GM18502 (cell line): ENCODE results near the gene METTL1.
"Not testable (repeated sequence)": the region's sequence is repeated elsewhere in the genome, so short reads cannot be mapped to it uniquely, and the experiment has no call there.

Experiments used
- ATAC-seq: cut with Tn5 transposase; IDR thresholded peaks from one replicate; pipeline ENCODE4 v1.9.1; 2021; ENCODE audit warnings: mild to moderate bottlenecking; ENCODE audit not compliant: unreplicated experiment, poor library complexity

METTL1 gene

DNA sequence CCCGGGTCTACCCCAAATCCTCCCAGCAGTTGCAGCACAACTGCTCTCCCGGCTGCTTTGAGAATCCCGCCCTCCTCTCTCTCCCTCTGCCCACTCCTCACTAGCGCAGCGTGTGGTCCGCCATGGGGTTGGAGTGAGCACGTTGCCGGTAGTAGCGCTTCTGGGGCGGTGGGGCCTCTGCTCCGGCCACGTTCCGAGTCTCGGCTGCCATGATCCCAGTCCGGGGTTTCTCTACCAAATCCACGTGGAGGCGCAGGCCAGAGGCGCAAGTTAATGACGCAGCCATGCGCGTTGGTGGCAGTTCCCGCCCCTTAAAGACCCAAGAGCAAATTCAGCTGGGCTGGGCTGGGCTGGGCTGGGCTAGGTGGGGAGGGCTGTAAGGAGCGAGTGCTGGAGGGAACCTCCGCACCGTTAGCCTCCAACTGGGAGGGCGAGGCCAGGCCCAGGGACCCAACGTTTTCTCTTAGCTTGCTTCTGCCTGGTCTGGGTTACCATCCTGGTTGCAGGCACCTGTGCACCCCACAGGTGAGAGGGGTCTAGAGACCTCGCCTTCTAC is at the start of gene METTL1:
METTL1 (minus strand) TSS at position 233 of the 556 bp plus-strand sequence; CDS start at position 211, 22 bp downstream.
- peak; percentile 89 for ATAC-seq

DNA sequence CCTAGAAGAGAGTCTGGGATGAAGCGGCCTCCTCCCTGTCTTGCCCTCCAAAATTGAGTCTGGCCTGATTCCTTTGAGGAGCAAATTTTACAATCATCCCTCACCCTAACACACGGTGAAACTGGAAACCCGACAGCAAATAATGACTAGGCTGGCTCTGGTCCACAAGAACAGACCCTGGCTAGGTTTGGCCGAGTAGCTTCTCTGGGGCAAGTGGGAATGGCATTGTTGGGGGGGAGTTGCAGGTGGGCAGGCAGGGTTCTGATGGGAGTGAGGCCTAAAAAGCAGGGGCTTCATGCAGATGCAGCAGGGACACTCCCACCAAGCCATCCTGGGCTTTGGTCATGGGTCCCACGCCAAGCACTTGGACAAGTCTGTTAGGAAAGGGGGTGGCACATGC is 49.1 kb upstream of the METTL1 start:
- ATAC-seq = not testable (repeated sequence)

DNA sequence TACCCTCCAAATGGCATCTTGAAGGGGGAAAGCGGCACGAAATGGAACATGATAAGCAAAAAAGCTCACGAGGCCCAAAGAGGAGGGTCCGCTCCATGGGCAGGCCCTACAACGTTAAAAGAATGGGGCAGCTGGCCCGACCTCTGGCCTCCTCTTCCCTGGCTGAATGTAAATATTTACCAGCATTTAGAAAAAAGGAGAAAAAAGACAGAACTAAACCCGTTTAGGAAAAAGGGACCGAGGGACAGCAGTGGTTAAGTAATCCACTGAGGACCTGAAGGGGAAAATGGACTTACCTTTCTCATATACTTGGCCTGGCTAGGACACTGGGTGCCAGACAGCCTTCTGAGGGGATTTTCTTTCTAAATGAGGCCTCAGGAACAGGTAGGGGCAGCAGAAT is 48.2 kb upstream of the METTL1 start:
- ATAC-seq = not testable (repeated sequence)

DNA sequence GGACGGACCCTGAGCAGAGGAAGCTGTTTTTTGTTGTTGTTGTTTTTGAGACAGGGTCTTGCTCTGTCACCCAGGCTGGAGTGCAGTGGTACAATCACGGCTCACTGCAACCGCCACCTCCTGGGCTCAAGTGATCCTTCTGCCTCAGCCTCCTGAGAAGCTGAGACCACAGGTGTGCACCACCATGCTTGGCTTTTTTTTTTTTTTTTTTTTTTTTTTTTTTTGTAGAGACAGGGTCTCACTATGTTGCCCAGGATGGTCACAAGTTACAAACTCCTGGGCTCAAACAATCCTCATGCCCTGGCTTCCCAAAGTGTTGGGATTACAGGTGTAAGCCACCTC is 46.1 kb upstream of the METTL1 start:
- not testable (repeated sequence) for ATAC-seq

DNA sequence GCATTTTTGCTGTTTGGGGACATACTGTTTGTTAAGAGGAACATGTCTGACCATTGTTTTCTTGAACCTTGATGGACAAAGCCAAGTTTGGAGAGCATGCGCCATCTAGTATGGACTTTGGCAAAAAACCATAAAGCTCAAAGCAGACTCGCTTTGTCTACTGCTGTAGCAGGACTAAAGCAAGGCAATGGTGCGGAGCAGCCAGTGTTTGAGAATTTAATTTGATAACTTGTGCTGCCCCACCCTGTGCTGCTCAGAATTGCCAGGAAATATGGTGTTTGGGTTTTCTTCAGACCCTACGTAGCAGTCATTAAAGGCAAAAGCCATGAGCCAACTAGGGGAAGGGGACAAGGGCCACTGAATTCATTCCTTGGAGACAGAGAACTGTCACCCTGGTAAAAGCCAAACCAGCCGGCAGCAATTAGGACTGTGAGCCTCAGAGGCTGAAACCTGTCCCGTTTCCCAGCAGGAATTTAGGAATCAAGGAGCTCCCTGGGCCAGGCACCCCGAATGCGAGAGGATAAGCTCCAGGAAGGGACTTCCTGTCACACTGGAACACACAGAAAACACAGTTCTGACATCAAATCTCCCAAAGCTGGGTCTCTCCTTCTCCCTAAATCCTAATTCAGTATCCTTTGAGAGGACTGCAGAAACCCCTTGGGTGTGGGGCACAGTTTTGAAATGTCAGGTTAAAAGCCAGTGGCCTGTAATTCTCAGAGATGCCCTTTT is 45.5 kb upstream of the METTL1 start:
- ATAC-seq = no peak

DNA sequence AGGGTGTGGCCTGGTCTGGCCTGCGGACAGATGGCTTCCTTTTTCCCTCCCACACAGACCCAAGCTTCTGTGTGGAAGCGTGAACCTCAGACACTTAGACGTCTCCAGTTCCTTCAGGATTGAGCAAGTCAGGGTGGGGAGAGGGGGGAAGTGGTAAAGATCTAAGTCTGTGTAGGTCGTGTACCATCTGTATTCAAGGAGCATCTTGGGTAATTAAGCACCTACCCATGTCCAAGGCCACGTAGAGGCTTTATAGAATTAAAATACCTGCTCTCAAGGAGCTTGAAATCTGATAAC is 44.9 kb upstream of the METTL1 start:
- ATAC-seq = no peak

DNA sequence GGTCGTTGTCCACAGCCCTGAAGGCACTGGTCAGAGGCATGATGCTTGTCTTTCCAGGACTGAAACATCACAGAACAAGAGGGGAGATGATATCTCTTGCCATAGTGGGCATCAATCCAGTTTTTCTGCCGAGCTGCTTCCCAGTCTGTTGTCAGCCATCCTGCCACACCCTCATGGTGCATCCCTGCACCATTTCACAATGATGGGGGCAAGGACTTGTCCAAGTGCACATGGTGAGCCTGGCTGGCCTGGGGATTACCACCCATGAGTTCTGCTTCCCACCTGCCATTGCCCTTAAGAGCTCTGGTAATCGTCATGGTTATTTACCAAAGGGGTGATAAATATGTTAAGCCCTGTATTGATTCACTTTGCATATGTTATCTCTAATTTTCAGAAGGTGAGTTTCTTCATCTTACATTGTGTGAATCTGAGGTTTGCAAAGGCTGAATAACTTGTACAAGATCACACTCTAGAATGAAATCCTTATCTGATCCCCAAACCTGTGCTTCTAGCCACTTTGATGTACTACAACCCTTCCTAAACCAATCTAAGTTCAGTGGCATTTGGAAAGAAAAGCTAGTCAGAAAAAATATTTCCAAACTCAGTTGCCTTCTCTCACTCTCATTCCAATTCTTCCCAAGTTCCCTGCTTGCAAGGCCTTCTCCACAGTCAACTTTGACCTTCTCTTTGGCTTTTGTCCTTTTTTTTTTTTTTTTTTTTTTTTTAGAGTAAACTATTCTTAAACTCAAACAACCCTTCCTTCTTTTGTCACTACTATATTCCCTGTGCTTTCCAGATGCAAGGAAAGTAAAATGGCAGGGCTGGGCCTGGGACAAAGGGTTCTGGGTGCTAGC is 44.3 kb upstream of the METTL1 start:
- no peak for ATAC-seq

DNA sequence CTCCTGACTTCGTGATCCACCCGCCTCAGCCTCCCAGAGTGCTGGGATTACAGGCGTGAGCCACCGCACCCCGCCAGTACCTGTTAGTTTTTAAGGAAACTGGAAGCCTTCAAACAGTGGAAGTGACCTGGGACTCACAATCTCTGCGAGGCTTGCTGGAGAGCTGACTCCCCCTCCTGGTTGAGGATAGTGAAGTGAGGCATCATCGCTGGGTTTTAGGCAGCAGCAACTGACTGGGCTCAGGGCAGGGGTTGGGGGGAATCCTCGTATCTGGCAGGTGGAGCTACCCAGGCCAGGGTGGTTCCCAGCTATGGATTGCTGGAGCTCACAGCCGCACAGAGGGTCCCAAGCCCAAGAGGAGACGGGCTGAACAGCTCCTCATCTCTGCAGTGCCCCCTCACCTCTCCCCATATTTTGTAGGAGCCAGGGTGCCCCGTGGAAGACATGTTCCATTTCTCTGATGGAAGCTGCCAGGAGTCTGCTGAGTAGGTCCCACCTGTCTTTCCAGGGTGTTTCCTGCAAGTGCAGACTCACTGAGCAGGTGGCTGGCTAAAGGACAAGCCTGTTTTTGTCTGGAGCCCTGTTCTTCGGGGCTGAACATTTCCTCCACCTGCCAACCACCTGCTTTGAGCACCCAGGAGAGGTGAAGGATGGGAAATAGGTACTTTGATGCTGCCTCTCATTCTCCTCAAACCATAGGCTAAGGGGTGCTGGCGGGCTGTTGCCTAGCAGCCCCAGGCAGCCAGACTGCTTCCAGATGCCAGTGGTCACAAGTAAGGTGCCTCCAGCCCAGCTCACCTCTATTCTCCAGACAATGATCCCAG is 43.5 kb upstream of the METTL1 start:
- ATAC-seq = no peak

DNA sequence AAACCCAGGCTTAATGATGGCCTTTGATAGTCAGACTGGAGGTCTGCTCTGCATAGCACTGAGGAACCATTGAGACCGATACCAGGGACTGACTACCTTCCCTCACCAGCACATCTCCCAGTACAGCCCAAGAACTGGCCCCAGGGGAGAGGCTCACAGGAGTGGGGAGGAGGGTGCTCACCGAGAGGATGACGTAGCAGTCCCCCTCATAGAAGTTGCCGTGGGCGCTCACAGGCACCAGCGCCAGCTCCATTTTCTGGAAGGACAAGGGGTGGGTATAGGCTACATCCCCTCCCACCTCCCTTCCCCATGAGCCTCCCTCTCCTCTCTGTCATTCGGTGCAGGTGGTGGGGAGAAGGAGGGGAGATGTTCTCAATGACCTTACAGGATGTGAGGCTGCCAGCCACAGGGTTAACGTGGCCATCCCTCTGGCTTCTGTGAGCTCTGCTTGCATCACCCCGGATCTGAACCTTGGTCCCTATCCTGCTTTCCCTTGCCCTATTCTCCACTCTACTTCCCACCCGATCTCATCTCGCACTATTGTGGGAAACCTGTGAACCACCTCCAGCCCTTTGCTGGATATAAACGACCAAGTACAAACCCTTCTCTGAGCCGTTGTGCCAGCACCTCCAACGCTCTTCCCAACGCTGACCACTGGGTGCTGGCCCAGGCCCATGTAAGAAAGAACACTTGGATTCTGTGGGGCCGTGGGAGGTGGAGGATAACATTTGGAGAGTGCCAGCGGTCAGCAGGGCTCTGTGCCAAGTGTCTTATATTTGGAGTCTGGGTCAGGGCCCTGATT is 42.3 kb upstream of the METTL1 start:
- ATAC-seq = no peak

DNA sequence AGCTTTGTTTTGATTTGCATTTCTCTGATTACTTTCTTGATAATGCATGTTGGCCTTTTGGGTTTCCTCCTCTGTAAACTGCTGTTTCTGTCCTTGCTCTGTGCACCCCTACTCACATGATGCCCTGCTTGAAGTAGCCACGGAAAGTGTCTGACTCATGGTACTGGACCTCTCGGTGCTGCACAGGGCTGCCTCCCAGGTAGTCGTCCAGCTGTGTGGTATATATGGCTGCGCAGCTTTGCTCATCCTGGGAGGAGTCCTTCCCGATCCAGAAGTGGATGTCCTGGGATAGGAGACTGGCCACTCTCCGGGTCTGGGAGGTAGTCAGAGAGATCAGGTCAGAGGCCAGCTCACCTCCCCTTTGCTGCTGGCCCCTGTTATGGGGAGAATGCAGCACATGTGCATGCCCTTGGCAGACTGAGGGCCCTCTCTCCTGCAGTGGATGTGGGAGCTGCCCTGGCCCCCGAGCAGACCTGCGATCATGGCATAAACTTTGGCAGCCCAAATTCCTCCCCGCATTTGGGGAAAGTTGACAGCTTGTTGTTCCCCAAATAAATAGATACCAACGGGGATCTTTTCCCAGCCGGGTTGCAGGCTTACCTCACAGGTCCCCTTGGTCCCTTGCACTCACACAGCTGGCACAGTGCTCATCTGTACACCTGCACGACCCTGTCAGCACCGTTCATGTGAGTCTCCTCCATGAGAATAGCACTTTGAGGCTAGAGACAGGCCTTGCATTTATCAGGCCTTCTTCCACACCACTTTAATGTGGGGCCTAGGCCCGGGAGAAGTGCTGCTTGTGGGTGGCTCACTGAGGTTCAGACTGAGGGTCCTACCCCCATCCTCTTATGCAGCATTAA is 41.4 kb upstream of the METTL1 start:
- no peak for ATAC-seq

DNA sequence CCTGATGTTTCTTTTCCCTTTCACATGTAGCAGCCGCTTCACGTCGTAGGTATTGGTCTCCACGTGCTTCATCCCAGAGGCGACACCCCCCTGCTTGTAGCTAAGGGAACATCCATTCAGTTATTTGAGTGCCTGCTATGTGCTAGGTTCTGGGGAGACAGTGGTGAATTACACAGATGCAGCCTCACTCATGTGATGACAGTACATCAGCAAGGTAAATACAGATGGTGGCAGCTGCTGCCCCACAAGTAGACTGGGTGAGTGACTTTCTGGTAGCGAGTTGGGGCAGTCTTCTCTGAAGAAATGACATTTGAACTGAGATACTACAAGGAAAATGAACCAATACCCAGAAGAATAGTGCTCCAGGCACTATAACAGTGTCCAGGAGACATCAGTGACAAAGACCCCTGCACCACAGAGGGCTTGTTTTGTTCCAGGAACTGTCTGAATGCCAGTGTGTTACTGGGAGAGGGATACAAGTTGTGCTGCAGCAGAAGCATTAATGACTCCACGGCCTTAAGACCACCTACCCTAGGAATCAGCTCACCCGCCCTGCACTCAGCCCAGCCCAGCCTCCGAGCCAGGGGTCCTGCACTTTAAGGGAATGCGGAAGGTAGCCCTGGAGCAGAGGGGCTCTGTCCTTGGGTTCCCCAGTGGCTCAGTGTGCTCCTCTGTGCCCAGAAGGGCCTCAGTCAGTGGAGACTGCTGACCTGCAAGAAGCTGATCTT is 39.3 kb upstream of the METTL1 start:
- ATAC-seq = no peak

DNA sequence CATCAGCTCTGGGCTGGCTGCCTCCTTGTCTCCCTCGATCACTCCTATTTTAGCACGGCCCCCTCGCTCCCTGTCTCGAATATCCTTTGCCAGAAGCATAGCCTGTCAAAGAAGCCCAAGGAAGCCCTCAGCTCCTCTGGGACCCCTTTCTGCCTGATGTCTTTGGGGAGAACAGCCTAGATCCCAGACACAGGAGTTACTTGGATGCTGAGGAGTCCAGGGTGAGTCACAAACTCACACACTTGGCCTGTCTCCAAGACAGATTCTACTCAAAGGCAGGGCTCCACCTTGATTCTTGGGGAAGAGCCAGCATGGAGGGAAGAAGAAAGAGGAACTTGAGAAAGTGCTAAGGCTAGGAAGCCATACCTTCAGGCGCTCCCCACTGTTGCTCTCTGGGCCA is 38.5 kb upstream of the METTL1 start:
- no peak for ATAC-seq

DNA sequence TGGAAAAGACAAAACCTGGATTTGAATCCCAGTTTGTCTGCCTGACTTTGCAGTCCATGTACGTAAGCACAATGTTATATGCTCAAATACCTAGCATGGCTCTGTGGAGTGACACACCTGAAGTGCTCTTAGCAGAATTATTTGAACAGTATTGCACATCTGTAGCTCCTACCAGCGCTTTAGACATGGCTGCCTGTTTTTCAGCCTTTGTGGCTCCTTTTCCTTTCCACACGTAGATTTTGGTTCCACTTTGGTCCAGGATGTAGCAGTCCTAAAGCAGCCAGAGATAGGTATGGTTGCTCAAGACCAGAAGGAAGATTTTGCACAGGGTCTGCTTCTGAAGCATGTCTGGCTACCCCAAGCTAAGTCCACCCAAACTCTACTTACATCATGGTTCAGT is 37.5 kb upstream of the METTL1 start:
- no peak for ATAC-seq

DNA sequence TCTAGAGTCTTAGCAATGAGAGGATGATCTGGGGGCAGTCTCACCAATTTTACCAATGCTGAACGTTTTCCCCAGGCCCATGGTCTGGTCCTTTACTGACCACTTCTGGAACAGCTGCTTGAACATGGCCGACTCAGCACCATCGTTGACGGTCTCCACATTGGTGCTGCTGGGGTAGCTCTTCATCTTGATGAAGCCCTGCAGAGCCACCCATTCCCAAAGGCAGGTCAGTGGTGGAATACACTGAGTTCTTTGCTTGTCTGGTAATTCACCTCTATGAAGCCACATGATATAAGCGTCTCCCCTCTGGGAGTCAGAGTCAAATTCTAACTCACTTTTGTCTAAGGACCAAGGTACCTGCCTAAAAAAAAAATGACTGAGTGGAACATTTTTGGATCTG is 36.4 kb upstream of the METTL1 start:
- ATAC-seq = no peak

DNA sequence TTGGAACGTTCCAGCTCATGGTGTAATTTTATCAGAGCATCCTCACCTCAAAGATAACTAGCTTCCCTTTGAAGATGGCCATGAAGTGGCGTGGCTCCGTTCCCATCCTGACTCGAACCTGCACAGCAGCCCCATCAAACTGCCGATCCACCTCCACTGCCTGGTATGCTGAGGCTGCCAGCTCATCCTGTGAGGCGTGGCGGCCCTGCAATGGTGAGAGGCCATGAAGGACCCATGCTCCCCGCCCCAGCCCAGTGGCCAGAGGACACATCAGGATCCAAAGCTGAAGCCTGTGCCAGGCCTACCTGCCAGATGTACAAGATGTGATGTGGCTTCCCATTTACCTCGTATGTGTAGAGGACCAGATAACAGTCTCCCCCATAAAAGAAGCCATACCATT is 35.4 kb upstream of the METTL1 start:
- no peak for ATAC-seq

DNA sequence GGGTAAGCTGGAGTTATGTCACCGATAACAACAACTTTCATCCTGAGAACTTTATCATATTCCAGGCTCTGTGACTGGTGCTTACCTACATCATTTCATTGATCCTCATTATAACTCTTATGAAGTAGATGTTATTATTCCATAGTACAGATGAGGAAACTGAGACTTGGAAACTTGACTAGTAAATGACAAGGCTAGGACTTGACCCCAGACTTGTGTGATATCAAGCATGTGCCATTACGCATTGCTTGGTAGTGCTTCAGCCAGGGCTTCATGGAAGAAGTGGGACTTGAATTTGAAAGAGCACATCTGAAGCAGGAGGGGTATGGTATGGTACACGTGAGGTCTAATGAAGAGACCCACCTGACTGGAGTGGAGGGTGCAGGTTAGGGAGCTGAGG is 34.8 kb upstream of the METTL1 start:
- no peak for ATAC-seq

DNA sequence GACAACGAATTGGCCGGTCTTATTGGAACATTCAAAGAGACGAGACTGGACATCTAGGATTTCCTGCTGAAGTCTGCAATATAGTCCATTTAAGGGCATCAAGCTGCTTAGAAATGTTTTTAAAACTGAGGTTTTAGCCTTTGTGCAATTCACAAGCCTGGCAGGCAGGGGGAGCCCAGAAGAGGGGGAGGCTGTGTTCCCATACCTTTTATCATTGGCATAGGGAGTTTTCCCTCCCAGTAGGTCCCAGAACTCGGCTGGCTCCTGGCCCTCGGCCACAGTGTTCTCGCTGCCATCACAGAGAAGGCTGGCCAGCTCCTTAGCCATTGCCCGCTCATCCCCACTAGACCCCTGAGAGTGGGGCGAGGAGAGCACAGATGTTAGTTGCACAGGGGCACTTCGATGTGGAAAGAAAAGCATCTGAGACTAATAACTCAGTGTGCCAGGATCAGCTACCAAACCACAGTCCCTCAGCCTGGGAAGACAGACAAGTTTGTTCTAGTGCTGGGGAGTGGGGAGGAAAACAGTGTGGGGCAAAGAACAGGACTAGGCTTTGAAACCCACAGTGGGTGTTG is 31.5 kb upstream of the METTL1 start:
- peak; percentile 55 for ATAC-seq

DNA sequence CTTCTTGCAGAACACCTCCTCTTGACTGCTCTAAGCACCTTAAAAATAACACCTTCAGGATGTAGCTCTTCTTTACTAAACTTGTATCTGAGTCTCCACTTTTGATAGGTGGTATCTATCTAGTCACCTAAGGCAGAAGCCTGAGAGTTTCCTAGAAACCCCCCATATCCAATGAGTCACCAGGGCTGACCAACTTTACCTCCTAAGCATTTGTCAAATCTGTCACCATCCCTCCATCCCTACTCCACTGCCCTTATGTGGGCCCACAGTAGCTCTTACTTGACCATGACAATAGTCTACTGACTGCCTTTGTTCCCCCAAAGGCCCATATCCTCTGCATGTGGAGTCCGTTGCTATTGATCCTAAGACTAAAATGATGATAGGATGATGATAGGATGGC is 30.7 kb upstream of the METTL1 start:
- ATAC-seq = no peak
